CD4-positive, alpha-beta T cell (primary cell): Measurements from ENCODE around the gene KIAA1217. TPM values are rescaled to one million over a fixed set of nuclear protein-coding genes. Genes with fewer than 3 reads are reported as not detected.

ENCODE experiments used
- ATAC-seq: fragments of 200-7000 bp; cut with Tn5 transposase; one replicate; pipeline ENCODE4 v1.10.0; 2022; ENCODE audit warnings: mild to moderate bottlenecking; ENCODE audit not compliant: poor library complexity
- CTCF ChIA-PET: fragments of 350-600 bp; sonication (Branson Sonifier 250); formaldehyde crosslinking; loops from one replicate; lab custom pipeline; 2021; ENCODE audit warnings: antibody characterized with exemption, inconsistent platforms; lab: Charles Lee
- POLR2A ChIA-PET: fragments of 350-600 bp; sonication (Branson Sonifier 250); formaldehyde crosslinking; loops from one replicate; lab custom pipeline; 2021; ENCODE audit warnings: antibody characterized with exemption, inconsistent platforms; lab: Charles Lee
- DNase-seq, 14 experiments: peaks; one replicate each; pipeline ENCODE4 v3.0.0-alpha.2; 2013 to 2020; ENCODE audit warnings: mixed read lengths in 2 of 14
- H3K27ac ChIP-seq, 2 donors: one replicate each; pipeline versions ENCODE4 v1.5.1 to v1.7.0; 2013; ENCODE audit warnings: low read length in 2 of 2, low read depth in 1 of 2, mild to moderate bottlenecking in 1 of 2
- H3K27me3 ChIP-seq, 2 experiments: 1 replicate in 1 of 2; 2 replicates in 1 of 2; pipeline versions ENCODE4 v1.6.1 to v1.7.0; 2013; ENCODE audit warnings: low read length in 2 of 2, control low read depth in 1 of 2, mild to moderate bottlenecking in 1 of 2, moderate library complexity in 1 of 2; ENCODE audit not compliant: insufficient read depth in 2 of 2, control insufficient read depth in 1 of 2
- H3K36me3 ChIP-seq: one replicate; pipeline ENCODE4 v1.6.1; 2013; ENCODE audit warnings: low read length, control low read depth; ENCODE audit not compliant: insufficient read depth
- H3K4me1 ChIP-seq: one replicate; pipeline ENCODE4 v1.6.1; 2013; ENCODE audit warnings: low read length, control low read depth; ENCODE audit not compliant: insufficient read depth
- H3K4me3 ChIP-seq: one replicate; pipeline ENCODE4 v1.5.1; 2013; ENCODE audit warnings: mild to moderate bottlenecking, low read length, moderate library complexity
- H3K9me3 ChIP-seq, 2 experiments: 1 replicate in 1 of 2; 2 replicates in 1 of 2; pipeline versions ENCODE4 v1.6.1 to v1.7.0; 2013; ENCODE audit warnings: low read length in 2 of 2, mild to moderate bottlenecking in 2 of 2, control low read depth in 1 of 2, moderate library complexity in 1 of 2; ENCODE audit not compliant: control insufficient read depth in 1 of 2, insufficient read depth in 1 of 2
- H3K27ac Mint-ChIP-seq: one replicate; pipeline ENCODE4 v1.8.0; 2020; ENCODE audit warnings: mixed read lengths
- H3K27me3 Mint-ChIP-seq: one replicate; pipeline ENCODE4 v1.8.0; 2021; ENCODE audit warnings: mixed read lengths
- H3K36me3 Mint-ChIP-seq: one replicate; pipeline ENCODE4 v1.8.0; 2021; ENCODE audit warnings: low read depth, mixed read lengths
- H3K4me1 Mint-ChIP-seq: one replicate; pipeline ENCODE4 v1.8.0; 2021; ENCODE audit warnings: low read depth, mixed read lengths
- H3K4me3 Mint-ChIP-seq: one replicate; pipeline ENCODE4 v1.8.0; 2020; ENCODE audit warnings: mild to moderate bottlenecking, mixed read lengths
- H3K9me3 Mint-ChIP-seq: one replicate; pipeline ENCODE4 v1.8.0; 2020; ENCODE audit warnings: mixed read lengths
- intact Hi-C, 2 experiments: fragments of 100-400 bp; cut with DNase I in 1 of 2; cut with micrococcal nuclease in 1 of 2; formaldehyde crosslinking; loops; one replicate each; pipeline versions ENCODE4 v1.15.1 to v1.9.0; 2023 to 2025; cut with DNase I, micrococcal nuclease
- total RNA-seq, 174 experiments: library from RNA in 2 of 174; stranded (reverse) in 2 of 174; gene quantifications; one replicate each; pipeline ENCODE4 v1.2.3 and lab custom pipeline; 2021 to 2026
- TF ChIP-seq, protein P1 (sequence below): fragments of 200-600 bp; IDR thresholded peaks from one replicate; pipeline ENCODE4 v1.8.0; 2022; ENCODE audit warnings: antibody characterized with exemption, mild to moderate bottlenecking

Gene KIAA1217
- total RNA-seq, 2 experiments from 2014 or later = not detected

DNA sequence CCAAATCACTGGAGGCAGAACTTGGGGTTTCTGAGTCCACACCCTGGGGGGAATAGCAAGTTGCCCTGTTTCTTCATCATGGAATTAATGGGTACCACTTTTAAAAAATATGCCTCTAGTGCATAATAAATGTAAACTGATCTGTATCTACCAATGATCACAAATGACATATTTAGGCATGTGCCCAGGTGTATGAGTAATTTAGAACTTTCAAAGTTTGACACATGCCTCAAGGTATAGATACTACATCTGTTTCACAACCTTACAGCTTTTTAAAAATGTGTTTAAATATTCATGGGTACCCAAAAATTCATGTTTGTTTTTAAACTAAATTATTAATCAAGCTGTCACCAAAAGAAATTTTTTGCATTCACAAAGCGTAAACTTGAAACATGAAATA is 226.0 kb downstream of the KIAA1217 start:
- no peaks in the 10 kb centered on the region for H3K36me3 ChIP-seq
- ChIA-PET POLR2A (no interaction called here), CTCF (no interaction called here)
- no peak overlapping the region for H3K27ac ChIP-seq
- DNase-seq = no peak
- TF ChIP-seq, protein P1, sequence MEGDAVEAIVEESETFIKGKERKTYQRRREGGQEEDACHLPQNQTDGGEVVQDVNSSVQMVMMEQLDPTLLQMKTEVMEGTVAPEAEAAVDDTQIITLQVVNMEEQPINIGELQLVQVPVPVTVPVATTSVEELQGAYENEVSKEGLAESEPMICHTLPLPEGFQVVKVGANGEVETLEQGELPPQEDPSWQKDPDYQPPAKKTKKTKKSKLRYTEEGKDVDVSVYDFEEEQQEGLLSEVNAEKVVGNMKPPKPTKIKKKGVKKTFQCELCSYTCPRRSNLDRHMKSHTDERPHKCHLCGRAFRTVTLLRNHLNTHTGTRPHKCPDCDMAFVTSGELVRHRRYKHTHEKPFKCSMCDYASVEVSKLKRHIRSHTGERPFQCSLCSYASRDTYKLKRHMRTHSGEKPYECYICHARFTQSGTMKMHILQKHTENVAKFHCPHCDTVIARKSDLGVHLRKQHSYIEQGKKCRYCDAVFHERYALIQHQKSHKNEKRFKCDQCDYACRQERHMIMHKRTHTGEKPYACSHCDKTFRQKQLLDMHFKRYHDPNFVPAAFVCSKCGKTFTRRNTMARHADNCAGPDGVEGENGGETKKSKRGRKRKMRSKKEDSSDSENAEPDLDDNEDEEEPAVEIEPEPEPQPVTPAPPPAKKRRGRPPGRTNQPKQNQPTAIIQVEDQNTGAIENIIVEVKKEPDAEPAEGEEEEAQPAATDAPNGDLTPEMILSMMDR = no peak
- no peak overlapping the region for H3K27ac Mint-ChIP-seq
- no peaks in the 10 kb centered on the region for H3K27me3 ChIP-seq
- intact Hi-C loops = no loop called here
- peaks cover 19% of the 10 kb centered on the region for H3K27me3 Mint-ChIP-seq
- no peaks in the 10 kb centered on the region for H3K9me3 Mint-ChIP-seq
- no peaks in the 10 kb centered on the region for H3K9me3 ChIP-seq
- no peaks in the 10 kb centered on the region for H3K36me3 Mint-ChIP-seq
- no peak overlapping the region for H3K4me3 ChIP-seq
- H3K4me3 Mint-ChIP-seq = no peak overlapping the region
- ATAC-seq = no peak
- no peaks in the 10 kb centered on the region for H3K4me1 Mint-ChIP-seq
- H3K4me1 ChIP-seq = no peaks in the 10 kb centered on the region

DNA sequence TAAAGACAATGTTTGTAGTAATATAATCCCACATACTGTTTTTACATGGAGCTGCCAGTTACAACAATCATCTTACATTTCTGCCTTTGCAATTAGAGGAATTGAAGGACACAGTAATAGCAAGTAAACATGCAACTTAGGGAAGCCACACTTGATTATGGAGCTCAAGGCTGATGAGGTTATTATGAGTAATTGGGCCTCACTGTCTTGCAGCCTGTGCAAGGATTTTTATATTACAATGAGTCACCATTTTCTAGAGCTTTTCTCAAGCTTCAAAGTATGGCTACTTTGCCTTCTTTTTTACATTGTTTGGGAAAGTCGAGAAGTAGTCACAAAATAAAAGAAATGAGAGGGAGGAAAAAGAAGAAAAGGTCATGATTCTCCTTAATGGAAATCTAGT is 226.4 kb downstream of the KIAA1217 start:
- Histone ChIP-seq H3K4me1 (no peaks in the 10 kb centered on the region), H3K36me3 (no peaks in the 10 kb centered on the region), H3K4me3 (no peak overlapping the region), H3K27ac (no peak overlapping the region), H3K9me3 (no peaks in the 10 kb centered on the region), H3K27me3 (no peaks in the 10 kb centered on the region)
- Mint-ChIP-seq H3K4me1 (no peaks in the 10 kb centered on the region), H3K27ac (no peak overlapping the region), H3K27me3 (peaks cover 19% of the 10 kb centered on the region), H3K9me3 (no peaks in the 10 kb centered on the region), H3K36me3 (no peaks in the 10 kb centered on the region), H3K4me3 (no peak overlapping the region)
- TF ChIP-seq, protein P1 = no peak
- intact Hi-C loops = no loop called here
- ATAC-seq (no peak), DNase-seq (no peak)
- CTCF ChIA-PET = no interaction called here
- POLR2A ChIA-PET = no interaction called here

DNA sequence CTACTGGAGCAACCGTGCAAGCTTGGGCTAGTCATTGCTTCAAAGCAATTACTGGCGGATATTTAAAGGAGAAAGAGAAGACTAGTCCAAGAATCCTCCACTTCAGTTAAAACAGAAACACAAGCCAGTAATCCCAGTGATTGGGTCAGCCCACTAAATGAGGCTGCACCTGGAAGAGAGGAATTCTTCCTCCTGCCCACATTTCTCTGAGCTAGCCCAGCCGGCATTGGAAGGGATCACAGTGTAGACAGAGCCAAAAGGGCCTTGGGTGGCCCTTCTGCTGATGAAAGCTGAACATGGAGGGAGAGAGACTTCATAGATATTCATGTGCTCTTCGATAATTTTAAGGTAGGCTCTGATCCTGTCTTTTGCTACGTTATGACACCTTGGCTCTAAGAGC is 228.4 kb downstream of the KIAA1217 start:
- Mint-ChIP-seq H3K36me3 (no peaks in the 10 kb centered on the region), H3K27ac (no peak overlapping the region), H3K9me3 (no peaks in the 10 kb centered on the region), H3K4me1 (no peaks in the 10 kb centered on the region), H3K27me3 (peaks cover 19% of the 10 kb centered on the region), H3K4me3 (no peak overlapping the region)
- TF ChIP-seq, protein P1 = no peak
- Histone ChIP-seq H3K4me1 (no peaks in the 10 kb centered on the region), H3K9me3 (no peaks in the 10 kb centered on the region), H3K36me3 (no peaks in the 10 kb centered on the region), H3K27ac (no peak overlapping the region), H3K27me3 (no peaks in the 10 kb centered on the region), H3K4me3 (no peak overlapping the region)
- ChIA-PET CTCF (no interaction called here), POLR2A (no interaction called here)
- ATAC-seq (no peak), DNase-seq (no peak)
- intact Hi-C loops = no loop called here
